Caki2 (cell line): Measurements from ENCODE around the gene TAX1BP1. TPM values are rescaled to one million over a fixed set of nuclear protein-coding genes. Genes with fewer than 3 reads are reported as not detected.

Experiments used
- DNase-seq: peaks from one replicate; pipeline ENCODE4 v3.0.0-alpha.2; 2015; ENCODE audit warnings: low read depth
- in situ Hi-C: cut with HindIII; loops from 2 replicates; pipeline ENCODE4 v1.10.0; 2016; ENCODE audit warnings: low sequenced_read_pairs, low pct_unique_long_range_greater_than_20kb, mixed read lengths
- total RNA-seq: library from RNA; depleted of rRNA; stranded (reverse); fragments of >200 nt; shearing (Covaris generic); gene quantifications from 2 replicates; pipeline ENCODE4 v1.2.3, GENCODE V29; 2014; ENCODE audit warnings: low replicate concordance; rRNA removed

The TAX1BP1 gene
- total RNA-seq, 1 experiment from 2014 or later, result 29.7 TPM

DNA sequence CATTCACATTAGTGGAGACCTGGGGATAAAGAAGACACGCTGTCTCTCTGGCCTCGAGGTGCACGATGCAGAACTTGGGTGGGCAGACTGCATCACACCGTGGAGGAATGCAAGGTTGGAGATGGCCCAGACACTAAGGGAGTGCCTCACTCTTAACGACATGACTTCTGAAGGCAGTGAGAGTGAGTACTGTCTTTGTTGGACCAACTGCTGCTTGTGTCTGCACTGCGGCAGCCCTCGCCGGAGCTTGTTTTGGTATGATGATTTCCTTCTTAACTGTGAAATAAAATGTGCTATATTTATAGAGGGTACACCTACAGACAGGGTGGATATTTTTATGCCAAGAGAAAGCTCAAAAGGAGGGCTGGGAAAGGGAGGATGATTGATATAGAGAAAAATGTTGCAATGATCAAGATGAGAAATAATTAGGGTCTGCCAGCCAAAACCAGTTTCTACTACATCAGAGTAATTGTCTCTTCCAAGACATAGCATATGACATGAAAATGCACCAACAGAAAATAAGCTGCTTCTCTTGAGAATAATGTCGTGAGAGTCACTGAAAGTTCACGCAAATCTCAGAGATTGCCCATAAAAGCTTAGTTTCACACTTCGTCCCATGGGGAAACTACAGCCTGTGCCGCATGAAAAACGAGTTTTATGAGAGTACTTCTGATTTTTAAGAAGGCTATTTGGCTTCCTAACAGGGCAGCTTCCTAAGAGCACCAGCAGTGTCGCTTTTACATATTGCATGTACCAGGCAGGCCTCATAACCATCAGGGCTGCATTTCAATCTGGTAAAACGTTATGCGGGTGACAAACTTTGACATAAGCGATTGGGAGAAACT is 127.1 kb downstream of the TAX1BP1 start:
- in situ Hi-C loops, result no loop called here
- no peak for DNase-seq

DNA sequence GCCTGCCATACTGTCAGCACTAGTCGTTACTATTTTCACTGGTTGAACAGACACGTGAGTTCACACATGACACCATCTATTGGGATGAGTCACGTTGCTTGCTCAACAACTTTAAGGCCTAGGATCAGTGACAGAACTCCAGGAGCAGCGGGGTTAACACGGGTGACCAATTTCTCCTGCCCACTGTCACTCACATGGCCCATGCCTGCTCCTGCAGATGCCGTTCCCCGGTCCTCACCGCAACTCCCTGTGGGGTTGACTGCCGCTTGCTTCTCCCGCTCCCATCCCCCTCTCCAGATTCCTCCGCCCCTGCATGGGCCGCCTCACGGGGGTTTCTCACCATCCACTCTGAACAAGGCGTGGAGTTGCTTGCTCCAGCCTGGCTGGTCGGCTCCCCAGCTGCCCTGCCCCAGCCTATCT is 128.2 kb downstream of the TAX1BP1 start:
- in situ Hi-C loops, result no loop called here
- DNase-seq, result peak; percentile 78

DNA sequence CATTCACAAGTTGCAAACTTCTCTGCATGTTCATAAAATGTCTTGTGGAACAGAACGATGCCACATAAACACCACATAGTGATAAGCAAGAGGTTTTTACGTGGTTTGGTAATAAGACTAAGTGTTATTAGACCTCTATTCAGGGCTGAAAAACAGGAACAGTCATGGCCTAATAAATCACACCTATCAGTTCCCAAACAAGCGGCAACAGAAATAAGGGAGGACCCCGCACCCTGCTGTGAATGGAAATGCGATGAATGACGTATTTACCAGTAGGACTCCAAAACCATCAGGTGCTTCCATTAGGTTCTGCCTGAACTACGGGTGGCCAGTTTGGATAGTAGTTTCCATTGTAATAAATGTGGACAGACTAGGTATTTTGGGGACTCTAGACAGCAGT is 129.1 kb downstream of the TAX1BP1 start:
- DNase-seq, result no peak
- in situ Hi-C loops, result no loop called here

DNA sequence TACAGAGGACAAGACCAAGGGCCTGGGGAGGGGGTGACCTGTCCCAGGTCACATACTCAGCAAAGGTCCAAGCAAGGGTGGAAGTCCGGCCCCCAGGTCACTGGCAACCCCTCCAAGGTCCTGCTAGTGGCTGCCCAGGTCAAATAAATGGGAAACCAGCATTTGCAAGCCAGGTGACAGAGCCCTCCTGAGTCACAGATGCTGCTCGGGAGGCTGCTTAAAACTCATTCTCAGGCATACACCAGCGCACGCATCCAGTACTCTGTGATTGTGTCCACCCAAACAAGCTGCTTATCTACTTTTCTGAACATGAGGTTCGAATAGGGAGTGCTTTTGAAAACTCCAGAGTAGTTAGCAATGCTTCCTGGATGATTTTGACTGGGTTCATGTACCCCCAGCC is 130.6 kb downstream of the TAX1BP1 start:
- in situ Hi-C loops, result no loop called here
- DNase-seq, result no peak

DNA sequence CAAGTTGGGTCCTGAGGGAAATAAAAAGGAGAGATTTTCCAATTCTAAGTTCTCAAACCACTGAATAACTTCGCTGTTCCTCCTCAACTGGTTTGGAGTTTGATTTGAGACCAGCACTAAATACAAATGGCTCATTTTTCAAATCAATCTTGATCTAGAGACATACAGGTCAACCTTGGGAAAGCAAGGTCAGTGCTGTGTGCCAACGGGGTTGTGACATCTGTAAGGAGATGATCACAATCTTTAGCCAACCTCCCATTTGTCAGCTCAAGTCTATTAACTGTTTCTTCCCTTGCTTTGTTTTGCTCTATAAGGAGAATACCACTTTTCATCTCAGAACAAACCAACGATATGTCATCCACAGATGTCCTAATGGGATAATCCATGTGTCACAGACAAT is 131.1 kb downstream of the TAX1BP1 start:
- DNase-seq, result no peak
- in situ Hi-C loops, result no loop called here

DNA sequence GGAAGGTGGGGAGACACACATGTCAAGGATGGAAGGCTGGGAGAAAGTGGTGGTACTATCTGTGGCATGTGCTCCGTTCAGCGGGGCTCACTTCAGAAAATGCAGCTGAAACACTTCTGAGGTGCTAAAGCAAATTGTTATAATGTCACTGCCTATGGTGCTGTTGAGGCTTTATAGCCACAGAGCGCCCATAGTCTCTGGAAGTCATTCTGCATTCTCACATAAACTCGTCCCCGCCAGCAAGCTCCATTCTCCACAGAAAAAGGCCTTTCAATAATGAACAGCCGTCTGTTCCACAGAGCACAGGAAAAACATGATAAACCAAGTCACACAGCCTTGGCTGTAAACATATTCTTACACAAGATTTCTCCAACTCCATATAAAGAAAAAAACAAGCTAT is 131.9 kb downstream of the TAX1BP1 start:
- DNase-seq, result no peak
- in situ Hi-C loops, result no loop called here

DNA sequence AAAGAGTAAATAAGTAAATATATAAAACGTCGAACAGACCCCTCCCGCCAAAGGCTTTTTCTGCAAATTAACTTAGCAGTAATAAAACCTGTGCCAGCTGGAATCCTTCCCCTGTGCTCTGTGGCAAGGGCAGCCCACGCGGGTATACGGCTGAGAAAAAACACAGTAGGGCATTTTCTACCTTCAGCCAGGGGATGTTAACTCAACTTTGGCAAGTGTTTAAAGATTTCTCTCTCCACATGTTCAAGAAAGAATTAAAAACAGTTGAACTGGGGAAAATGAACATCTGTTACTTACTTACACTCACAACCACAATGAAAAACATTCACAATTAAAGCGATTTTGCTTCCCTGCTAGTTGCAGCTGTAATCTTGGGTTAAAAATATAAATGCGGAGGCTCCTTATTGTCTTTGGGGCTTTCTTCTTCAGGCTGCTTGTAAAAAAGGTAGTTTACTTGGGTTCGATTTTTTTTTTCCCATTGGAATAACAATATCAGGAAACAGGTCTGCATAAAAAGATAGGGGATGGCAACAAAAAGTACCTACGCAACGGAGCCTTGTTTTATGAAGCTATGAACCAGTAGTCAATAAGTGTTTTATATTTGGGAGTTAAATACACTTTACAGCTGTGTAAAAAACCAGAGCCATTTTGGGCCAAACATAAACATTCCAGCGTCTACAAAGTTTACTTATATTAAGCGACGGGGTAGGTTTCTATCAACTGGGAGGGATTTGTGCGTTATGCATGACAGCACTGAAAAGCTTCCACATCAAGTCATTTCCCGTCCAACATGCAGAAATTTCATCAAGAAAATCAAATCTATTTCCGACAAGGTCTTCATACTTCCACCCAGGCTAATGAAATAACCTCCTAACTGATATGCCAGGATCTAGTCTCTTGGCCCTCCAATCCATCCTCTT is 132.7 kb downstream of the TAX1BP1 start:
- no peak for DNase-seq
- in situ Hi-C loops, result no loop called here

DNA sequence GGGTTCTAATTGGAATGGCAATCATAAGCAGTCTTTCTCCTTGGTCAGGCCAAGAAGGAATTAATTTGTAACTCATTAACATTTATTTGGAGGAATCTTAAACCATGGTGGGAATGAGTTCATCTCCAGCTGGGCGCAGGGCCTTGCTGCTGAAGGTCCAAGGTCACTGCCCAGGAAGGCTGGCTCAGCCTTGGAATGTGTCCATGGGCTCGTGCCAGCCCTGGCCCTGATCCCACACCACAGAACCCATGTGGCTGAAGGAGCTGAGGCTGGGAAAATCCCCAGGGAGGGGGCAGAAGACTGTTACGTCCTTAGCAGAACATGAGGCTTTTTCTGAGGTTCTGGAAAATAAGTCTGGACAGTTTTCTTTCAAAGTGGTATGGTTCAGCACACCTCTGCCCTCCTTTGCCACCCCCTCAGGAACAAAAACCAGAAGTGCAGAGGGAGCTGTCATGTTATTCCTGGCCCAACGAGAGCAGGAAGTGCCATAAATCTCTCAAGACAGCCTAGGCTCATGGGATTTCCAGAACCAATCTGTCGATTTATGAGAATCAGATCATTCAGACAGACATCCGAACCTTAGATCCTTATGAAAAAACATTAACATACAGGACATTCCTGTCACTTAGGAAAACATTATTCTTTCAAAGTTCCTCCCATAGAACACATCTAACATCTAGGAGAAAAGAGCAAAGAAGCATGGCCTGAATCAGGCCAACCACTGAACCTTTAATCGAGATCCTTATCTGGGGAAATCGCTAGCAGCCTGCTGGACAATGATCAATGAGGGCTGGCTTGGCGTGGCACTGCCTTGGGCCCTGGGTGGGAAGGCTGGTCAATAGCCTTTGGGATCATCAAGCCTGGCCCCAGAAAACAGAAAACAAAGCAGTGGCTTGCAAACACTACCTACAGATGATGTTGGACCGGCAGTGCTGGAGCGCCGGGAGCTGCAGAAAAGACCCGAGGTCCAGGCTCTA is 134.3 kb downstream of the TAX1BP1 start:
- in situ Hi-C loops, result no loop called here
- peak; percentile 96 for DNase-seq

DNA sequence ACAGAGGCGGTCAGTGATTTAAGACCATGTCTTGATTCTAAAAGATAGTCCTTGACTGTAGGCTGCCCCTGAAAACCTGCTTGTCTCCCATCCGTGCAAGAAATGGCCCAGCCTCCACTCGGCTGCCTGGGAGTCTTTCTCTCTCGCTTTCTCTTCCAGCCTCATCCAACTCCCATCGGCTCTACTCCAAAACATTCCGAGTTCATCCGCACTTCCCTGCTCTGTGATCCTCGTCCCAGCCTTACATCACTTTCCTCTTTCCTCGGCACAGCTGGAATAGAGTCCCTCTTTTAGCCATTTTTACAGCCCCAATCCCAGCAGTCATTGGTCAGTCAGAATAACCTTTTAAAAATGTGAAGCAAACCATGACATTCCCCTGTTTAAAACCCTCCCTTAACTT is 135.1 kb downstream of the TAX1BP1 start:
- no peak for DNase-seq
- in situ Hi-C loops, result no loop called here

DNA sequence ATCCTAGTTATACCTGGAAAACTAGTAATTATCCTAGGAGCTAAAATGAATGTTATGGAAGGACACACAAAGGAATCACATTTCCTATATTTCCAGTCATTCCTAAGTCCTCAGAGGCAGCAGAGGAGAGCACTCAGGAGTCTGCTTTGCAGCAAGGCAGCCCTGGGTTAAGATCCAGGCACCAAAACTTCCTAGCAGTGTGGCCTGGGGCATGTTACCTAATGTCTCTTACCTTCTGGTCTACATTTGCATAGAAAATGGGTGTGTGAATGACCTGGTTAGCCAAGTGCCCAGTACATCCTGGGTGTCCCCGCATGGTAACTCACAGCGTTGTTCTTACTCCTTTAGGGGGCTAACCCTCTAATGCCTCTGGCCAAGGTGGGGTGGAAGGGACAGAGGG is 135.9 kb downstream of the TAX1BP1 start:
- DNase-seq, result no peak
- in situ Hi-C loops, result no loop called here

DNA sequence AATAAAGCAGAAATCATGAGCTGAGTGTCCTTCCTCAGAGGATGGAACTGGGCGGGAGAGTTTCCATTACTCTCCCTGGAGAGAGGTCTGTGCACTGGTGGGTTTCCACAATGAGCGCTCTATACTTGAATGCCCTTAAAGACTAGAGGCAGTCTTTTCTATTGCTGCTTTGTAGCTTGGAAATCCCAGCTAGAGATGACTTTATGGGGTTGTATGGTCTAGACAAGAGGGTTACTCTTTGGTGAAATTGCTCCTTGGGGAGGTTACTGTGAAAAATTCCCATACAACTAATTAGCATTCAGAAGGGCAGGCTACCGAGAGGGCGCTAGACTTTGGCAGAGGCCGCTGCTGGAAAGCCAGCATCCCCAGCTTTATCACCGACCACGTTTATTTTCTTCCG is 136.8 kb downstream of the TAX1BP1 start:
- DNase-seq, result no peak
- in situ Hi-C loops, result no loop called here

Other genes starting within 250 kb of the TAX1BP1 start
- 171 and 192 TPM in 2 replicates for gene HIBADH, start 77.3 kb upstream of the TAX1BP1 start, total RNA-seq